Stomach (tissue), 9 donors: ENCODE results near the gene CIB4. TPM values are rescaled to one million over a fixed set of nuclear protein-coding genes. Genes with fewer than 3 reads are reported as not detected.

Experiments used
- DNase-seq, 2 donors: peaks; one replicate each; pipeline versions ENCODE4 v3.0.0 to v3.0.0-alpha.2; 2013 to 2019
- H3K27ac ChIP-seq, 5 donors: fragments of 200-600 bp in 4 of 5; sonication (generic) in 4 of 5; one replicate each; pipeline ENCODE4 v1.5.1; 2013 to 2019; ENCODE audit warnings: mild to moderate bottlenecking in 1 of 5, moderate library complexity in 1 of 5
- H3K27me3 ChIP-seq, 3 donors: fragments of 200-600 bp; sonication (generic); one replicate each; pipeline ENCODE4 v1.5.1; 2017 to 2019; ENCODE audit warnings: mixed run types in 1 of 3
- H3K36me3 ChIP-seq, 4 donors: fragments of 200-600 bp; sonication (generic); 1 replicate in 3 of 4; 2 replicates in 1 of 4; pipeline ENCODE4 v1.5.1; 2016 to 2019
- H3K4me1 ChIP-seq, 4 donors: fragments of 200-600 bp; sonication (generic); one replicate each; pipeline ENCODE4 v1.5.1; 2016 to 2019
- H3K4me3 ChIP-seq, 4 donors: fragments of 200-600 bp; sonication (generic) in 3 of 4; one replicate each; pipeline ENCODE4 v1.5.1; 2016 to 2019; ENCODE audit warnings: mild to moderate bottlenecking in 1 of 4
- H3K9me3 ChIP-seq, 4 donors: fragments of 200-600 bp; sonication (generic); one replicate each; pipeline ENCODE4 v1.5.1; 2016 to 2019
- CTCF ChIP-seq, 7 experiments: fragments of 450-650 bp in 4 of 7; fragments of 200-600 bp in 3 of 7; sonication (generic) in 3 of 7; IDR thresholded peaks; one replicate each; pipeline ENCODE4 v1.5.1; 2016 to 2019; ENCODE audit warnings: antibody characterized with exemption in 7 of 7, control low read depth in 2 of 7, mild to moderate bottlenecking in 1 of 7
- EP300 ChIP-seq: sonication (generic); formaldehyde crosslinking; IDR thresholded peaks from one replicate; pipeline ENCODE4 v1.6.1; 2017; ENCODE audit warnings: antibody characterized with exemption
- POLR2A ChIP-seq, 4 donors: fragments of 450-650 bp; IDR thresholded peaks; one replicate each; pipeline ENCODE4 v1.6.1; 2016; ENCODE audit warnings: antibody characterized with exemption in 4 of 4, control low read depth in 2 of 4, mild to moderate bottlenecking in 1 of 4, moderate library complexity in 1 of 4
- POLR2AphosphoS5 ChIP-seq, 3 donors: sonication (generic); formaldehyde crosslinking; IDR thresholded peaks; one replicate each; pipeline ENCODE4 v1.6.1; 2016; ENCODE audit warnings: antibody characterized with exemption in 3 of 3
- WGBS, 5 donors: extraction: QIAGEN DNeasy Blood & Tissue Kit in 3 of 5; methylation state at CpG; one replicate each; pipeline versions ENCODE4 v1.1.5 to v1.1.7; 2013 to 2018; 5-methylcytosine and 5-hydroxymethylcytosine counted together
- intact Hi-C: fragments of 100-400 bp; cut with DNase I; formaldehyde crosslinking; loops from one replicate; pipeline ENCODE4 v1.15.1; 2023; ENCODE audit warnings: low total_unique reads
- polyA plus RNA-seq, 3 donors: library from polyadenylated mRNA; stranded (reverse); fragments of 200-250 nt; gene quantifications; one replicate each; pipeline ENCODE4 v1.2.3, GENCODE V29; 2013
- total RNA-seq, 5 donors: library from RNA; depleted of rRNA; stranded (reverse); fragments of >200 nt; gene quantifications; one replicate each; pipeline versions ENCODE4 v1.1.0 to v1.2.3, GENCODE V29; 2014 to 2016
- donor health status: healthy with polysubstance abuse.
- donor health status: Bipolar disorder and iron deficiency.
- donor health status: healthy.

CIB4 gene
- total and polyA plus RNA-seq, 8 donors: 1.8 TPM; not detected in 6

GRCh38 chr2:26637811-26638310 is 3.3 kb downstream of the CIB4 start:
- H3K36me3 ChIP-seq: no peaks in the 10 kb centered on the region
- DNase-seq: no peak
- no peak for TF ChIP-seq EP300
- TF ChIP-seq POLR2AphosphoS5 (IDR thresholded peaks at IDR 0.05): no peak
- no peak for TF ChIP-seq POLR2A (IDR thresholded peaks at IDR 0.05)
- no peak for TF ChIP-seq CTCF (IDR thresholded peaks at IDR 0.05)
- peaks cover 0 to 29% (median 19%) of the 10 kb centered on the region in 4 donors for H3K4me1 ChIP-seq
- intact Hi-C loops: no loop called here
- no peaks in the 10 kb centered on the region for H3K9me3 ChIP-seq
- H3K4me3 ChIP-seq: no peak overlapping the region
- 93 to 97% (median 95%) methylated on average over 9 of the region's 9 CpGs for WGBS, 5 donors
- H3K27me3 ChIP-seq: peaks cover 0 to 42% (median 0%) of the 10 kb centered on the region in 3 donors
- H3K27ac ChIP-seq: no peak overlapping the region

- WGBS, 5 donors: 81 to 91% (median 90%) methylated on average over 6 of the region's 6 CpGs
- Histone ChIP-seq H3K36me3 (no peaks in the 10 kb centered on the region), H3K4me3 (no peak overlapping the region), H3K9me3 (no peaks in the 10 kb centered on the region), H3K27ac (no peak overlapping the region), H3K4me1 (peaks cover 0 to 31% (median 19%) of the 10 kb centered on the region in 4 donors), H3K27me3 (peaks cover 0 to 38% (median 0%) of the 10 kb centered on the region in 3 donors)
- no peak for DNase-seq
- TF ChIP-seq POLR2AphosphoS5 (IDR thresholded peaks at IDR 0.05) (no peak), CTCF (IDR thresholded peaks at IDR 0.05) (no peak), POLR2A (IDR thresholded peaks at IDR 0.05) (no peak), EP300 (no peak)
- intact Hi-C loops: no loop called here
Measured at GRCh38 chr2:26636935-26637334, 4.2 kb downstream of the CIB4 start.

- WGBS, 5 donors: 46 to 71% (median 63%) methylated on average over 3 of the region's 3 CpGs
- no peaks in the 10 kb centered on the region for H3K36me3 ChIP-seq
- H3K4me3 ChIP-seq: no peak overlapping the region
- H3K27me3 ChIP-seq: peaks cover 0 to 43% (median 0%) of the 10 kb centered on the region in 3 donors
- intact Hi-C loops: no loop called here
- TF ChIP-seq POLR2A (IDR thresholded peaks at IDR 0.05): no peak
- TF ChIP-seq CTCF (IDR thresholded peaks at IDR 0.05): no peak
- TF ChIP-seq POLR2AphosphoS5 (IDR thresholded peaks at IDR 0.05): no peak
- TF ChIP-seq EP300: no peak
- H3K9me3 ChIP-seq: no peaks in the 10 kb centered on the region
- DNase-seq: no peak
- no peak overlapping the region for H3K27ac ChIP-seq
- H3K4me1 ChIP-seq: peaks cover 0 to 28% (median 18%) of the 10 kb centered on the region in 4 donors
Measured at GRCh38 chr2:26635401-26635800, 5.8 kb downstream of the CIB4 start.

- Histone ChIP-seq H3K9me3 (no peaks in the 10 kb centered on the region), H3K4me1 (peaks cover 0 to 25% (median 14%) of the 10 kb centered on the region in 4 donors), H3K4me3 (no peak overlapping the region), H3K27me3 (peaks cover 0 to 41% (median 0%) of the 10 kb centered on the region in 3 donors), H3K27ac (no peak overlapping the region), H3K36me3 (no peaks in the 10 kb centered on the region)
- 90 to 97% (median 92%) methylated on average over 8 to 11 of the region's 11 CpGs for WGBS, 5 donors
- no peak for DNase-seq
- intact Hi-C loops: no loop called here
- no peak for TF ChIP-seq CTCF (IDR thresholded peaks at IDR 0.05)
- TF ChIP-seq POLR2AphosphoS5 (IDR thresholded peaks at IDR 0.05): no peak
- TF ChIP-seq POLR2A (IDR thresholded peaks at IDR 0.05): no peak
- TF ChIP-seq EP300: no peak
Measured at GRCh38 chr2:26634636-26635230, 6.4 kb downstream of the CIB4 start.
